GM23338 (cell line): ENCODE results near the gene C3orf62. TPM values are rescaled to one million over a fixed set of nuclear protein-coding genes. Genes with fewer than 3 reads are reported as not detected.

ENCODE experiments used
- ATAC-seq: fragments of 200-7000 bp; cut with Tn5 transposase; 3 replicates; pipeline ENCODE4 v1.9.1; 2020
- DNase-seq: peaks from one replicate; pipeline ENCODE4 v3.0.0-alpha.2; 2015; ENCODE audit warnings: low spot score
- H2AFZ ChIP-seq: fragments of 200-600 bp; sonication (generic); 2 replicates; pipeline ENCODE4 v1.8.0; 2016; ENCODE audit warnings: antibody characterized with exemption, mild to moderate bottlenecking, moderate library complexity
- H3F3A ChIP-seq: fragments of 200-600 bp; sonication (generic); replicated peaks from 2 replicates; pipeline ENCODE4 v1.8.0; 2017; ENCODE audit warnings: antibody characterized with exemption, mixed run types, low read depth
- H3K27ac ChIP-seq: fragments of 200-600 bp; sonication (generic); 2 replicates; pipeline ENCODE4 v1.6.1; 2016; ENCODE audit warnings: low read depth
- H3K27me3 ChIP-seq: fragments of 200-600 bp; sonication (generic); 2 replicates; pipeline ENCODE4 v1.8.0; 2016; ENCODE audit warnings: mild to moderate bottlenecking, mixed run types, moderate library complexity; ENCODE audit not compliant: insufficient read depth
- H3K36me3 ChIP-seq: fragments of 200-600 bp; sonication (generic); 2 replicates; pipeline ENCODE4 v1.8.0; 2016; ENCODE audit warnings: mild to moderate bottlenecking; ENCODE audit not compliant: insufficient read depth
- H3K4me1 ChIP-seq: fragments of 200-600 bp; sonication (generic); 2 replicates; pipeline ENCODE4 v1.8.0; 2016; ENCODE audit warnings: mild to moderate bottlenecking, moderate library complexity; ENCODE audit not compliant: insufficient read depth
- H3K4me2 ChIP-seq: fragments of 200-600 bp; sonication (generic); 2 replicates; pipeline ENCODE4 v1.7.1; 2017; ENCODE audit warnings: mixed run types
- H3K4me3 ChIP-seq: fragments of 200-600 bp; sonication (generic); 2 replicates; pipeline ENCODE4 v1.6.1; 2016; ENCODE audit warnings: mixed run types
- H3K79me2 ChIP-seq: fragments of 200-600 bp; sonication (generic); replicated peaks from 2 replicates; pipeline ENCODE4 v1.8.0; 2017; ENCODE audit warnings: mild to moderate bottlenecking; ENCODE audit not compliant: insufficient read depth
- H3K9me2 ChIP-seq: fragments of 200-600 bp; sonication (generic); 2 replicates; pipeline ENCODE4 v1.8.0; 2017; ENCODE audit not compliant: insufficient read depth
- H4K20me1 ChIP-seq: fragments of 200-600 bp; sonication (generic); replicated peaks from 2 replicates; pipeline ENCODE4 v1.8.0; 2017; ENCODE audit warnings: mild to moderate bottlenecking; ENCODE audit not compliant: insufficient read depth
- H3K27ac Mint-ChIP-seq: 2 replicates; pipeline ENCODE4 v1.8.0; 2020; ENCODE audit warnings: inconsistent platforms, mild to moderate bottlenecking, moderate library complexity, mixed read lengths
- H3K27me3 Mint-ChIP-seq: 3 replicates; pipeline ENCODE4 v1.8.0; 2022; ENCODE audit warnings: low read depth, mild to moderate bottlenecking, moderate library complexity, mixed read lengths, inconsistent platforms; ENCODE audit not compliant: insufficient read depth, poor library complexity
- H3K36me3 Mint-ChIP-seq: 3 replicates; pipeline ENCODE4 v1.8.0; 2021; ENCODE audit warnings: low read depth, mild to moderate bottlenecking, inconsistent platforms, moderate library complexity, mixed read lengths
- H3K4me1 Mint-ChIP-seq: 3 replicates; pipeline ENCODE4 v1.8.0; 2020; ENCODE audit warnings: mild to moderate bottlenecking, inconsistent platforms, mixed read lengths
- H3K4me3 Mint-ChIP-seq: 3 replicates; pipeline ENCODE4 v1.8.0; 2021; ENCODE audit warnings: moderate library complexity, mild to moderate bottlenecking, inconsistent platforms, mixed read lengths
- H3K9me3 Mint-ChIP-seq: 3 replicates; pipeline ENCODE4 v1.8.0; 2020; ENCODE audit warnings: moderate library complexity, mild to moderate bottlenecking, inconsistent platforms, mixed read lengths
- CREB1 ChIP-seq: fragments of 250-450 bp; sonication (Bioruptor Pico); IDR thresholded peaks from 2 replicates; pipeline ENCODE4 v1.5.0; 2020; ENCODE audit warnings: low read depth, mild to moderate bottlenecking, moderate library complexity
- EZH2 ChIP-seq: fragments of 200-600 bp; sonication (generic); IDR thresholded peaks from one replicate; pipeline ENCODE4 v1.8.0; 2017; ENCODE audit warnings: antibody characterized with exemption, mild to moderate bottlenecking, low read depth; ENCODE audit not compliant: unreplicated experiment
- EZH2phosphoT487 ChIP-seq: fragments of 200-600 bp; sonication (generic); IDR thresholded peaks from one replicate; pipeline ENCODE4 v1.8.1; 2018; ENCODE audit warnings: antibody characterized with exemption; ENCODE audit not compliant: unreplicated experiment
- JUNB ChIP-seq: IDR thresholded peaks from one replicate; pipeline ENCODE4 v1.6.1; 2016; ENCODE audit warnings: antibody characterized with exemption; ENCODE audit not compliant: unreplicated experiment
- NANOG ChIP-seq: IDR thresholded peaks from 2 replicates; pipeline ENCODE4 v1.6.1; 2016; ENCODE audit warnings: antibody characterized with exemption, borderline replicate concordance
- POLR2AphosphoS5 ChIP-seq: IDR thresholded peaks from 2 replicates; pipeline ENCODE4 v1.6.1; 2016; ENCODE audit warnings: antibody characterized with exemption, low read depth
- STAT1 ChIP-seq: IDR thresholded peaks from one replicate; pipeline ENCODE4 v1.6.1; 2016; ENCODE audit warnings: antibody characterized with exemption; ENCODE audit not compliant: unreplicated experiment
- ZNF114 ChIP-seq: fragments of 250-450 bp; sonication (Bioruptor Pico); IDR thresholded peaks from 2 replicates; pipeline ENCODE4 v1.5.0; 2020; ENCODE audit warnings: mild to moderate bottlenecking, moderate library complexity
- ZNF331 ChIP-seq: fragments of 250-450 bp; sonication (Bioruptor Pico); IDR thresholded peaks from 2 replicates; pipeline ENCODE4 v1.5.0; 2020; ENCODE audit warnings: low read depth, mild to moderate bottlenecking, moderate library complexity
- polyA plus RNA-seq: library from polyadenylated mRNA; unstranded; fragments of >200 nt; fragmentation: Nextera tagmentation; extraction: Ambion mirVana; gene quantifications from 2 replicates; pipeline ENCODE4 v1.2.1, GENCODE V29; 2016
- total RNA-seq: library from RNA; depleted of rRNA; stranded (reverse); fragments of >200 nt; shearing (Covaris generic); gene quantifications from 2 replicates; pipeline ENCODE4 v1.2.3, GENCODE V29; 2014
- TF ChIP-seq, protein P1 (sequence below): IDR thresholded peaks from 2 replicates; pipeline ENCODE4 v1.6.1; 2016; ENCODE audit warnings: antibody characterized with exemption
- TF ChIP-seq, protein P2 (sequence below): IDR thresholded peaks from one replicate; pipeline ENCODE4 v1.6.1; 2018; ENCODE audit warnings: antibody characterized with exemption; ENCODE audit not compliant: unreplicated experiment
- TF ChIP-seq, protein P3 (sequence below): fragments of 250-450 bp; sonication (Bioruptor Pico); IDR thresholded peaks from 2 replicates; pipeline ENCODE4 v1.5.0; 2020; ENCODE audit warnings: mild to moderate bottlenecking, moderate library complexity
- TF ChIP-seq, protein P4 (sequence below), 2 experiments: fragments of 200-600 bp in 1 of 2; sonication (generic) in 1 of 2; conservative IDR thresholded peaks; 2 replicates each; pipeline versions ENCODE4 v1.5.1 to v1.6.1; 2016 to 2017; ENCODE audit warnings: antibody characterized with exemption in 2 of 2, low read depth in 2 of 2, mild to moderate bottlenecking in 2 of 2, moderate library complexity in 1 of 2

Gene C3orf62
- total and polyA plus RNA-seq, 2 experiments from 2014 or later = 1.6 to 2.4 TPM

DNA sequence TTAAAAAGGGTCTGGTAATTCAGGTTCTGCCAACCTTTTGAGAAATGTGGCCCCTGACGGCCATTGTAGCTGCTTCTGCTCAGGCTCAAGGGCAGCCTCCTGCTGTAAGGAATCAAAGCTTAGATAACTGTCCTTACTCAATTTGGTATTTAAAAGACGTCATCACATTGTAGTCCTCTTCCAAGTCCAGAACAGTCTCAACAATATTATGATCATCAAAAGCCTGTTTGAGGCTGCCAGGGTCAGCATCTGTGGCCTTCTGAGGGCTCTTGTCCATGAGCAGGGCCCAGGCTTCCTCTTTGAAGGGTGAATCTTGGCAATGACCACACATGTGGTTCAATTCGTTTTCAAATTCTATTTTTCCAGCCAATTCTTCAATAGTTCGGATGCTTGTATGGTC lies 6.0 kb downstream of the C3orf62 start:
- Histone ChIP-seq H2AFZ (no peak overlapping the region), H3K4me3 (no peak overlapping the region), H3K9me2 (no peaks in the 10 kb centered on the region), H3K27me3 (no peaks in the 10 kb centered on the region), H3F3A (0 out of 2 replicates have a peak, but pooled peaks cover 4% of the 10 kb centered on the region), H3K4me1 (peaks cover 3% of the 10 kb centered on the region), H3K27ac (no peak overlapping the region), H3K79me2 (no peaks in the 10 kb centered on the region), H3K36me3 (no peaks in the 10 kb centered on the region), H4K20me1 (no peaks in the 10 kb centered on the region), H3K4me2 (no peak overlapping the region)
- no peak for DNase-seq
- Mint-ChIP-seq H3K4me1 (peaks cover 5% of the 10 kb centered on the region; the same call in 2 of the 3 replicates), H3K27me3 (peaks cover 6% of the 10 kb centered on the region), H3K36me3 (peaks cover 4% of the 10 kb centered on the region; the same call in 1 of the 3 replicates), H3K9me3 (no peaks in the 10 kb centered on the region), H3K27ac (no peak overlapping the region), H3K4me3 (no peak overlapping the region)
- TF ChIP-seq POLR2AphosphoS5 = no peak
- TF ChIP-seq ZNF331 (CRISPR knock-in tag) = no peak
- TF ChIP-seq STAT1 = no peak
- no peak for TF ChIP-seq EZH2phosphoT487
- no peak for TF ChIP-seq ZNF114
- TF ChIP-seq, protein P1, sequence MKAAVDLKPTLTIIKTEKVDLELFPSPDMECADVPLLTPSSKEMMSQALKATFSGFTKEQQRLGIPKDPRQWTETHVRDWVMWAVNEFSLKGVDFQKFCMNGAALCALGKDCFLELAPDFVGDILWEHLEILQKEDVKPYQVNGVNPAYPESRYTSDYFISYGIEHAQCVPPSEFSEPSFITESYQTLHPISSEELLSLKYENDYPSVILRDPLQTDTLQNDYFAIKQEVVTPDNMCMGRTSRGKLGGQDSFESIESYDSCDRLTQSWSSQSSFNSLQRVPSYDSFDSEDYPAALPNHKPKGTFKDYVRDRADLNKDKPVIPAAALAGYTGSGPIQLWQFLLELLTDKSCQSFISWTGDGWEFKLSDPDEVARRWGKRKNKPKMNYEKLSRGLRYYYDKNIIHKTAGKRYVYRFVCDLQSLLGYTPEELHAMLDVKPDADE = no peak
- no peak for TF ChIP-seq NANOG
- TF ChIP-seq, protein P2, sequence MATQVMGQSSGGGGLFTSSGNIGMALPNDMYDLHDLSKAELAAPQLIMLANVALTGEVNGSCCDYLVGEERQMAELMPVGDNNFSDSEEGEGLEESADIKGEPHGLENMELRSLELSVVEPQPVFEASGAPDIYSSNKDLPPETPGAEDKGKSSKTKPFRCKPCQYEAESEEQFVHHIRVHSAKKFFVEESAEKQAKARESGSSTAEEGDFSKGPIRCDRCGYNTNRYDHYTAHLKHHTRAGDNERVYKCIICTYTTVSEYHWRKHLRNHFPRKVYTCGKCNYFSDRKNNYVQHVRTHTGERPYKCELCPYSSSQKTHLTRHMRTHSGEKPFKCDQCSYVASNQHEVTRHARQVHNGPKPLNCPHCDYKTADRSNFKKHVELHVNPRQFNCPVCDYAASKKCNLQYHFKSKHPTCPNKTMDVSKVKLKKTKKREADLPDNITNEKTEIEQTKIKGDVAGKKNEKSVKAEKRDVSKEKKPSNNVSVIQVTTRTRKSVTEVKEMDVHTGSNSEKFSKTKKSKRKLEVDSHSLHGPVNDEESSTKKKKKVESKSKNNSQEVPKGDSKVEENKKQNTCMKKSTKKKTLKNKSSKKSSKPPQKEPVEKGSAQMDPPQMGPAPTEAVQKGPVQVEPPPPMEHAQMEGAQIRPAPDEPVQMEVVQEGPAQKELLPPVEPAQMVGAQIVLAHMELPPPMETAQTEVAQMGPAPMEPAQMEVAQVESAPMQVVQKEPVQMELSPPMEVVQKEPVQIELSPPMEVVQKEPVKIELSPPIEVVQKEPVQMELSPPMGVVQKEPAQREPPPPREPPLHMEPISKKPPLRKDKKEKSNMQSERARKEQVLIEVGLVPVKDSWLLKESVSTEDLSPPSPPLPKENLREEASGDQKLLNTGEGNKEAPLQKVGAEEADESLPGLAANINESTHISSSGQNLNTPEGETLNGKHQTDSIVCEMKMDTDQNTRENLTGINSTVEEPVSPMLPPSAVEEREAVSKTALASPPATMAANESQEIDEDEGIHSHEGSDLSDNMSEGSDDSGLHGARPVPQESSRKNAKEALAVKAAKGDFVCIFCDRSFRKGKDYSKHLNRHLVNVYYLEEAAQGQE = no peak
- no peak for TF ChIP-seq JUNB
- no peak for TF ChIP-seq EZH2
- TF ChIP-seq CREB1 (CRISPR knock-in tag) = no peak
- TF ChIP-seq, protein P3, sequence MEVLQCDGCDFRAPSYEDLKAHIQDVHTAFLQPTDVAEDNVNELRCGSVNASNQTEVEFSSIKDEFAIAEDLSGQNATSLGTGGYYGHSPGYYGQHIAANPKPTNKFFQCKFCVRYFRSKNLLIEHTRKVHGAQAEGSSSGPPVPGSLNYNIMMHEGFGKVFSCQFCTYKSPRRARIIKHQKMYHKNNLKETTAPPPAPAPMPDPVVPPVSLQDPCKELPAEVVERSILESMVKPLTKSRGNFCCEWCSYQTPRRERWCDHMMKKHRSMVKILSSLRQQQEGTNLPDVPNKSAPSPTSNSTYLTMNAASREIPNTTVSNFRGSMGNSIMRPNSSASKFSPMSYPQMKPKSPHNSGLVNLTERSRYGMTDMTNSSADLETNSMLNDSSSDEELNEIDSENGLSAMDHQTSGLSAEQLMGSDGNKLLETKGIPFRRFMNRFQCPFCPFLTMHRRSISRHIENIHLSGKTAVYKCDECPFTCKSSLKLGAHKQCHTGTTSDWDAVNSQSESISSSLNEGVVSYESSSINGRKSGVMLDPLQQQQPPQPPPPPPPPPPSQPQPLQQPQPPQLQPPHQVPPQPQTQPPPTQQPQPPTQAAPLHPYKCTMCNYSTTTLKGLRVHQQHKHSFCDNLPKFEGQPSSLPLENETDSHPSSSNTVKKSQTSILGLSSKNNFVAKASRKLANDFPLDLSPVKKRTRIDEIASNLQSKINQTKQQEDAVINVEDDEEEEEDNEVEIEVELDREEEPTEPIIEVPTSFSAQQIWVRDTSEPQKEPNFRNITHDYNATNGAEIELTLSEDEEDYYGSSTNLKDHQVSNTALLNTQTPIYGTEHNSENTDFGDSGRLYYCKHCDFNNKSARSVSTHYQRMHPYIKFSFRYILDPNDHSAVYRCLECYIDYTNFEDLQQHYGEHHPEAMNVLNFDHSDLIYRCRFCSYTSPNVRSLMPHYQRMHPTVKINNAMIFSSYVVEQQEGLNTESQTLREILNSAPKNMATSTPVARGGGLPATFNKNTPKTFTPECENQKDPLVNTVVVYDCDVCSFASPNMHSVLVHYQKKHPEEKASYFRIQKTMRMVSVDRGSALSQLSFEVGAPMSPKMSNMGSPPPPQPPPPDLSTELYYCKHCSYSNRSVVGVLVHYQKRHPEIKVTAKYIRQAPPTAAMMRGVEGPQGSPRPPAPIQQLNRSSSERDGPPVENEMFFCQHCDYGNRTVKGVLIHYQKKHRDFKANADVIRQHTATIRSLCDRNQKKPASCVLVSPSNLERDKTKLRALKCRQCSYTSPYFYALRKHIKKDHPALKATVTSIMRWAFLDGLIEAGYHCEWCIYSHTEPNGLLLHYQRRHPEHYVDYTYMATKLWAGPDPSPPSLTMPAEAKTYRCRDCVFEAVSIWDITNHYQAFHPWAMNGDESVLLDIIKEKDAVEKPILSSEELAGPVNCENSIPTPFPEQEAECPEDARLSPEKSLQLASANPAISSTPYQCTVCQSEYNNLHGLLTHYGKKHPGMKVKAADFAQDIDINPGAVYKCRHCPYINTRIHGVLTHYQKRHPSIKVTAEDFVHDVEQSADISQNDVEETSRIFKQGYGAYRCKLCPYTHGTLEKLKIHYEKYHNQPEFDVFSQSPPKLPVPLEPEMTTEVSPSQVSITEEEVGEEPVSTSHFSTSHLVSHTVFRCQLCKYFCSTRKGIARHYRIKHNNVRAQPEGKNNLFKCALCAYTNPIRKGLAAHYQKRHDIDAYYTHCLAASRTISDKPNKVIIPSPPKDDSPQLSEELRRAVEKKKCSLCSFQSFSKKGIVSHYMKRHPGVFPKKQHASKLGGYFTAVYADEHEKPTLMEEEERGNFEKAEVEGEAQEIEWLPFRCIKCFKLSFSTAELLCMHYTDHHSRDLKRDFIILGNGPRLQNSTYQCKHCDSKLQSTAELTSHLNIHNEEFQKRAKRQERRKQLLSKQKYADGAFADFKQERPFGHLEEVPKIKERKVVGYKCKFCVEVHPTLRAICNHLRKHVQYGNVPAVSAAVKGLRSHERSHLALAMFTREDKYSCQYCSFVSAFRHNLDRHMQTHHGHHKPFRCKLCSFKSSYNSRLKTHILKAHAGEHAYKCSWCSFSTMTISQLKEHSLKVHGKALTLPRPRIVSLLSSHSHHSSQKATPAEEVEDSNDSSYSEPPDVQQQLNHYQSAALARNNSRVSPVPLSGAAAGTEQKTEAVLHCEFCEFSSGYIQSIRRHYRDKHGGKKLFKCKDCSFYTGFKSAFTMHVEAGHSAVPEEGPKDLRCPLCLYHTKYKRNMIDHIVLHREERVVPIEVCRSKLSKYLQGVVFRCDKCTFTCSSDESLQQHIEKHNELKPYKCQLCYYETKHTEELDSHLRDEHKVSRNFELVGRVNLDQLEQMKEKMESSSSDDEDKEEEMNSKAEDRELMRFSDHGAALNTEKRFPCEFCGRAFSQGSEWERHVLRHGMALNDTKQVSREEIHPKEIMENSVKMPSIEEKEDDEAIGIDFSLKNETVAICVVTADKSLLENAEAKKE = no peak
- TF ChIP-seq, protein P4, sequence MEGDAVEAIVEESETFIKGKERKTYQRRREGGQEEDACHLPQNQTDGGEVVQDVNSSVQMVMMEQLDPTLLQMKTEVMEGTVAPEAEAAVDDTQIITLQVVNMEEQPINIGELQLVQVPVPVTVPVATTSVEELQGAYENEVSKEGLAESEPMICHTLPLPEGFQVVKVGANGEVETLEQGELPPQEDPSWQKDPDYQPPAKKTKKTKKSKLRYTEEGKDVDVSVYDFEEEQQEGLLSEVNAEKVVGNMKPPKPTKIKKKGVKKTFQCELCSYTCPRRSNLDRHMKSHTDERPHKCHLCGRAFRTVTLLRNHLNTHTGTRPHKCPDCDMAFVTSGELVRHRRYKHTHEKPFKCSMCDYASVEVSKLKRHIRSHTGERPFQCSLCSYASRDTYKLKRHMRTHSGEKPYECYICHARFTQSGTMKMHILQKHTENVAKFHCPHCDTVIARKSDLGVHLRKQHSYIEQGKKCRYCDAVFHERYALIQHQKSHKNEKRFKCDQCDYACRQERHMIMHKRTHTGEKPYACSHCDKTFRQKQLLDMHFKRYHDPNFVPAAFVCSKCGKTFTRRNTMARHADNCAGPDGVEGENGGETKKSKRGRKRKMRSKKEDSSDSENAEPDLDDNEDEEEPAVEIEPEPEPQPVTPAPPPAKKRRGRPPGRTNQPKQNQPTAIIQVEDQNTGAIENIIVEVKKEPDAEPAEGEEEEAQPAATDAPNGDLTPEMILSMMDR (conservative IDR thresholded peaks at IDR 0.05; ENCODE audit: low read depth in 2 of 2) = no peak
- no peak for ATAC-seq
